NT2/D1 (cell line): ENCODE results near the gene KRTAP10-12.

Experiments used
- YY1 ChIP-seq: IDR thresholded peaks from 2 replicates; pipeline ENCODE4 v1.6.1; 2011; ENCODE audit not compliant: insufficient read length, insufficient read depth
- ZNF274 ChIP-seq: IDR thresholded peaks from 2 replicates; pipeline ENCODE4 v1.6.1; 2011; ENCODE audit warnings: mild to moderate bottlenecking, low read depth, low read length

- no peak for TF ChIP-seq ZNF274
- TF ChIP-seq YY1: no peak
Observed at GRCh38 chr21:44726826-44727225, 29.9 kb downstream of the KRTAP10-12 start.
